ENCODE data around the gene TTC22.

Gene TTC22

DNA sequence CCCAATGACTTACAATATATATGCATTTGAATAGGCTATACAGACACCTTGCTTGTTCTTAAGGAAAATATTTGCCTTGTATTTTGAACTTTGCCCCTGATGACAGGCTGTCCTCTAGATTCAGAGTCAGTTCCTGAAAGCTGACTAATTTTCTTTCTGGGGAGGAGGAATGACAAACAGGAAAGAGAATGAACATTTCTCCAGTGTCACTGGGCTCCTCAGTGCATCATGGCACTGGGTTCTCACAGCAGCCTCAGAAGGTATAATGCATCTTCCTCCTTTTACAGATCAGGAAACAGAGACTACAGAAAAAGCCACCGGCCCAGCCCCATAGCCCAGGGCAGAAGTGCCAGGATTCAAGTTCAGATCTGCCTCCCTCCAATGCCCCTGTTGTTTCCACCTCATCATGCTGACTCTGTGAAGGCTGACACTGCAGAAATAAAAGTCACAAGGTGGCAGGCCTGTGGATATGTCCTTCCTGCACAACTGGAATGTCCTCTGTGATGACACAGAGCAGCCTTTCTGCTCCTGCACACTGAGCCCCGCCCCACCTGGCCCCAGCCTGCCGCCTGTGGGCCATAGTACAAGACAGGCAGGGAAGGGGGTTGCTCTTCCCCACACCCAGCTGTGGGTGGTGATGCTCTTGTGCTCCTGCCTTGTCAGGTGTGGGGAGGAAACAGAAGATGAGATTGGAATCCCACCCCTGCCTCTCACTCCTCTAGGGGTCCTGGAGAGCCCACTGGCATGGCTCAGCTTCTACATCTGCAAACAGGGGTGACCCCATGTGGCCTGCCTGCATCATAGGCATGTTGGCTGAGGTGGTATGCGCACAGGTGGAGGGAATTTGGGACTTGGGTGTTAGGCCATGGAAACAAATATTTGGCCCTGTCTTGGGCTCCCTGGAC is 6.4 kb downstream of the TTC22 start:
- peaks cover 0 to 5% (median 0%) of the 10 kb centered on the region in 5 experiments for H3K9me3 ChIP-seq (ENCODE audit: control extremely low read depth in 1 of 5, control insufficient read depth in 4 of 5, insufficient read depth in 2 of 5, low read depth in 1 of 5, low read length in 4 of 5)
- H3K36me3 ChIP-seq (ENCODE audit: control insufficient read depth in 4 of 4, insufficient read depth in 4 of 4, low read length in 3 of 4) = no peaks in the 10 kb centered on the region
- peaks cover 0 to 15% (median 8%) of the 10 kb centered on the region in 4 experiments for H3K4me1 ChIP-seq (ENCODE audit: control extremely low read depth in 1 of 4, control insufficient read depth in 4 of 4, insufficient read depth in 4 of 4, low read length in 3 of 4)
- ChIA-PET POLR2A (interaction anchor here (0.6 kb wide), 1 partner anchor 544 kb away, joined by 3 read pairs; no protein-coding TSS in a partner anchor), CTCF (interaction anchor here (0.7 to 1.5 kb wide), 4 partner anchors 13 to 300 kb away, joined by 3 read pairs; no protein-coding TSS in a partner anchor)
- DNase-seq = peak in 2 of 3 donors; percentile 34 to 36
- no peaks in the 10 kb centered on the region for H3K27me3 ChIP-seq (replicated peaks in 2 of 5; ENCODE audit: control insufficient read depth in 4 of 5, insufficient read depth in 5 of 5, low read length in 4 of 5)
- H3K4me3 ChIP-seq (ENCODE audit: control insufficient read depth in 1 of 7, extremely low read depth in 1 of 7, insufficient read depth in 4 of 7, low read depth in 2 of 7, low read length in 6 of 7) = no peak overlapping the region
- WGBS (ENCODE audit: insufficient coverage) = 67% methylated on average over 3 of the region's 4 CpGs
- no peak overlapping the region for H3K27ac ChIP-seq (ENCODE audit: insufficient read depth in 1 of 2, low read depth in 1 of 2, low read length in 2 of 2, poor library complexity in 1 of 2, severe bottlenecking in 2 of 2)

GRCh38 chr1:54792686-54793282 is 8.3 kb downstream of the TTC22 start:
- ChIA-PET POLR2A (no interaction called here), CTCF (interaction anchor here (1.0 to 1.8 kb wide), 3 partner anchors 8 to 198 kb away, joined by 3 to 11 read pairs (median 5); partner anchors contain the start of gene TTC22)
- WGBS (ENCODE audit: insufficient coverage) = 100% methylated on average over 2 of the region's 7 CpGs

GRCh38 chr1:54791880-54792522 is 9.1 kb downstream of the TTC22 start:
- Histone ChIP-seq H3K27me3 (replicated peaks in 2 of 5; ENCODE audit: control insufficient read depth in 4 of 5, insufficient read depth in 5 of 5, low read length in 4 of 5) (no peaks in the 10 kb centered on the region), H3K4me3 (ENCODE audit: control insufficient read depth in 1 of 7, extremely low read depth in 1 of 7, insufficient read depth in 4 of 7, low read depth in 2 of 7, low read length in 6 of 7) (no peak overlapping the region), H3K27ac (ENCODE audit: insufficient read depth in 1 of 2, low read depth in 1 of 2, low read length in 2 of 2, poor library complexity in 1 of 2, severe bottlenecking in 2 of 2) (no peak overlapping the region), H3K9me3 (ENCODE audit: control extremely low read depth in 1 of 5, control insufficient read depth in 4 of 5, insufficient read depth in 2 of 5, low read depth in 1 of 5, low read length in 4 of 5) (peaks cover 0 to 5% (median 0%) of the 10 kb centered on the region in 5 experiments), H3K4me1 (ENCODE audit: control extremely low read depth in 1 of 4, control insufficient read depth in 4 of 4, insufficient read depth in 4 of 4, low read length in 3 of 4) (peaks cover 0 to 8% (median 4%) of the 10 kb centered on the region in 4 experiments), H3K36me3 (ENCODE audit: control insufficient read depth in 4 of 4, insufficient read depth in 4 of 4, low read length in 3 of 4) (no peaks in the 10 kb centered on the region)
- ChIA-PET POLR2A (no interaction called here), CTCF (interaction anchor here (0.6 to 1.8 kb wide), 5 partner anchors 9 to 244 kb away, joined by 3 to 11 read pairs (median 4); partner anchors contain the start of genes ACOT11 and TTC22)
- WGBS (ENCODE audit: insufficient coverage) = 100% methylated on average over 12 of the region's 13 CpGs
- peak; percentile 30 to 69 (median 57) for DNase-seq

More at GRCh38 chr1:54792686-54793282, 8.3 kb downstream of the TTC22 start:
- Histone ChIP-seq H3K9me3 (ENCODE audit: control extremely low read depth in 1 of 5, control insufficient read depth in 4 of 5, insufficient read depth in 2 of 5, low read depth in 1 of 5, low read length in 4 of 5) (peaks cover 0 to 5% (median 0%) of the 10 kb centered on the region in 5 experiments), H3K4me3 (ENCODE audit: control insufficient read depth in 1 of 7, extremely low read depth in 1 of 7, insufficient read depth in 4 of 7, low read depth in 2 of 7, low read length in 6 of 7) (no peak overlapping the region), H3K4me1 (ENCODE audit: control extremely low read depth in 1 of 4, control insufficient read depth in 4 of 4, insufficient read depth in 4 of 4, low read length in 3 of 4) (peaks cover 0 to 8% (median 4%) of the 10 kb centered on the region in 4 experiments), H3K36me3 (ENCODE audit: control insufficient read depth in 4 of 4, insufficient read depth in 4 of 4, low read length in 3 of 4) (no peaks in the 10 kb centered on the region), H3K27ac (ENCODE audit: insufficient read depth in 1 of 2, low read depth in 1 of 2, low read length in 2 of 2, poor library complexity in 1 of 2, severe bottlenecking in 2 of 2) (no peak overlapping the region), H3K27me3 (replicated peaks in 2 of 5; ENCODE audit: control insufficient read depth in 4 of 5, insufficient read depth in 5 of 5, low read length in 4 of 5) (no peaks in the 10 kb centered on the region)
- no peak for DNase-seq

GRCh38 chr1:54788459-54788858 is 12.7 kb downstream of the TTC22 start:
- no peak for DNase-seq
- H3K9me3 ChIP-seq (ENCODE audit: control extremely low read depth in 1 of 5, control insufficient read depth in 4 of 5, insufficient read depth in 2 of 5, low read depth in 1 of 5, low read length in 4 of 5) = peaks cover 0 to 5% (median 0%) of the 10 kb centered on the region in 5 experiments
- no peaks in the 10 kb centered on the region for H3K4me1 ChIP-seq (ENCODE audit: control extremely low read depth in 1 of 4, control insufficient read depth in 4 of 4, insufficient read depth in 4 of 4, low read length in 3 of 4)
- 93% methylated on average over 2 of the region's 5 CpGs for WGBS (ENCODE audit: insufficient coverage)
- peaks cover 0 to 6% (median 2%) of the 10 kb centered on the region in 4 experiments for H3K36me3 ChIP-seq (ENCODE audit: control insufficient read depth in 4 of 4, insufficient read depth in 4 of 4, low read length in 3 of 4)
- H3K27ac ChIP-seq (ENCODE audit: insufficient read depth in 1 of 2, low read depth in 1 of 2, low read length in 2 of 2, poor library complexity in 1 of 2, severe bottlenecking in 2 of 2) = no peak overlapping the region
- ChIA-PET CTCF (interaction anchor here (1.1 to 1.2 kb wide), 2 partner anchors 13 to 26 kb away, joined by 4 to 5 read pairs; partner anchors contain the start of gene TTC22), POLR2A (no interaction called here)
- peaks cover 0 to 2% (median 0%) of the 10 kb centered on the region in 5 experiments for H3K27me3 ChIP-seq (replicated peaks in 2 of 5; ENCODE audit: control insufficient read depth in 4 of 5, insufficient read depth in 5 of 5, low read length in 4 of 5)
- no peak overlapping the region for H3K4me3 ChIP-seq (ENCODE audit: control insufficient read depth in 1 of 7, extremely low read depth in 1 of 7, insufficient read depth in 4 of 7, low read depth in 2 of 7, low read length in 6 of 7)

DNA sequence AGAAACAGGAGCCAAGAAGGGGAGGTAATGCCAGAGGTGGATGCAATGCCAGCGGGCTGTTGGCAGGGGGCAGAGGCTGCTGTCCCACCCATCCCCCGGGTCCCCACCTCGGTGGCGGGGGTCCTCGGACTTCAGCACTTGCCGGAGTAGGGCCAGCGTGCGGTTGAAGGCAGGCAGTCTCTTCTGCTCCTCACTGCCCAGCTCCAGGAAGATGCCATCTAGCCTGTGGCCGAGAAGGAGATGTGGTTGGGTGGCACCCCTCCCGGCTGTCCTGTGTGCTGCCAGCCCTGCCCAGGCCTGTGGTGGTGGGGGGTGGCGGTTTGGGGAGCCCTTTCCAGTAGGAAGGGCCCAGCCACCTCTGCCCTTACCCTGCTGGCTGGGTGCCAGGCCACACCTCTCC is 13.5 kb downstream of the TTC22 start:
- no peak overlapping the region for H3K4me3 ChIP-seq (ENCODE audit: control insufficient read depth in 1 of 7, extremely low read depth in 1 of 7, insufficient read depth in 4 of 7, low read depth in 2 of 7, low read length in 6 of 7)
- no peak for DNase-seq
- WGBS (ENCODE audit: insufficient coverage) = 100% methylated on average over 3 of the region's 11 CpGs
- ChIA-PET CTCF (no interaction called here), POLR2A (interaction anchor here (0.6 kb wide), 1 partner anchor 479 kb away, joined by 7 read pairs; no protein-coding TSS in a partner anchor)
- peaks cover 0 to 6% (median 2%) of the 10 kb centered on the region in 4 experiments for H3K36me3 ChIP-seq (ENCODE audit: control insufficient read depth in 4 of 4, insufficient read depth in 4 of 4, low read length in 3 of 4)
- H3K27me3 ChIP-seq (replicated peaks in 2 of 5; ENCODE audit: control insufficient read depth in 4 of 5, insufficient read depth in 5 of 5, low read length in 4 of 5) = peaks cover 0 to 6% (median 0%) of the 10 kb centered on the region in 5 experiments
- H3K4me1 ChIP-seq (ENCODE audit: control extremely low read depth in 1 of 4, control insufficient read depth in 4 of 4, insufficient read depth in 4 of 4, low read length in 3 of 4) = no peaks in the 10 kb centered on the region
- peaks cover 0 to 5% (median 0%) of the 10 kb centered on the region in 5 experiments for H3K9me3 ChIP-seq (ENCODE audit: control extremely low read depth in 1 of 5, control insufficient read depth in 4 of 5, insufficient read depth in 2 of 5, low read depth in 1 of 5, low read length in 4 of 5)
- H3K27ac ChIP-seq (ENCODE audit: insufficient read depth in 1 of 2, low read depth in 1 of 2, low read length in 2 of 2, poor library complexity in 1 of 2, severe bottlenecking in 2 of 2) = no peak overlapping the region

GRCh38 chr1:54786778-54787177 is 14.3 kb downstream of the TTC22 start:
- no peak for DNase-seq
- Histone ChIP-seq H3K4me1 (ENCODE audit: control extremely low read depth in 1 of 4, control insufficient read depth in 4 of 4, insufficient read depth in 4 of 4, low read length in 3 of 4) (no peaks in the 10 kb centered on the region), H3K4me3 (ENCODE audit: control insufficient read depth in 1 of 7, extremely low read depth in 1 of 7, insufficient read depth in 4 of 7, low read depth in 2 of 7, low read length in 6 of 7) (no peak overlapping the region), H3K27ac (ENCODE audit: insufficient read depth in 1 of 2, low read depth in 1 of 2, low read length in 2 of 2, poor library complexity in 1 of 2, severe bottlenecking in 2 of 2) (no peak overlapping the region), H3K9me3 (ENCODE audit: control extremely low read depth in 1 of 5, control insufficient read depth in 4 of 5, insufficient read depth in 2 of 5, low read depth in 1 of 5, low read length in 4 of 5) (peaks cover 0 to 2% (median 0%) of the 10 kb centered on the region in 5 experiments), H3K36me3 (ENCODE audit: control insufficient read depth in 4 of 4, insufficient read depth in 4 of 4, low read length in 3 of 4) (peaks cover 0 to 6% (median 2%) of the 10 kb centered on the region in 4 experiments), H3K27me3 (replicated peaks in 2 of 5; ENCODE audit: control insufficient read depth in 4 of 5, insufficient read depth in 5 of 5, low read length in 4 of 5) (peaks cover 0 to 13% (median 0%) of the 10 kb centered on the region in 5 experiments)
- 98% methylated on average over 6 of the region's 8 CpGs for WGBS (ENCODE audit: insufficient coverage)
- CTCF ChIA-PET = no interaction called here
- POLR2A ChIA-PET = no interaction called here
